Erythroblast (primary cell): Measurements from ENCODE around the gene ZC3H15.
"Not testable (repeated sequence)": the region's sequence is repeated elsewhere in the genome, so short reads cannot be mapped to it uniquely, and the experiment has no call there.

Source experiments
- DNase-seq, 2 experiments: peaks; one replicate each; lab custom pipeline; 2025; lab: John Stamatoyannopoulos, UW
- GATA1 ChIP-seq: IDR thresholded peaks from 2 replicates; pipeline ENCODE4 v1.6.1; 2011; ENCODE audit warnings: low read depth, mild to moderate bottlenecking, control low read depth, low read length, moderate library complexity
- POLR2A ChIP-seq: IDR thresholded peaks from 2 replicates; pipeline ENCODE4 v1.6.1; 2011; ENCODE audit warnings: mild to moderate bottlenecking, low read length

Gene ZC3H15

DNA sequence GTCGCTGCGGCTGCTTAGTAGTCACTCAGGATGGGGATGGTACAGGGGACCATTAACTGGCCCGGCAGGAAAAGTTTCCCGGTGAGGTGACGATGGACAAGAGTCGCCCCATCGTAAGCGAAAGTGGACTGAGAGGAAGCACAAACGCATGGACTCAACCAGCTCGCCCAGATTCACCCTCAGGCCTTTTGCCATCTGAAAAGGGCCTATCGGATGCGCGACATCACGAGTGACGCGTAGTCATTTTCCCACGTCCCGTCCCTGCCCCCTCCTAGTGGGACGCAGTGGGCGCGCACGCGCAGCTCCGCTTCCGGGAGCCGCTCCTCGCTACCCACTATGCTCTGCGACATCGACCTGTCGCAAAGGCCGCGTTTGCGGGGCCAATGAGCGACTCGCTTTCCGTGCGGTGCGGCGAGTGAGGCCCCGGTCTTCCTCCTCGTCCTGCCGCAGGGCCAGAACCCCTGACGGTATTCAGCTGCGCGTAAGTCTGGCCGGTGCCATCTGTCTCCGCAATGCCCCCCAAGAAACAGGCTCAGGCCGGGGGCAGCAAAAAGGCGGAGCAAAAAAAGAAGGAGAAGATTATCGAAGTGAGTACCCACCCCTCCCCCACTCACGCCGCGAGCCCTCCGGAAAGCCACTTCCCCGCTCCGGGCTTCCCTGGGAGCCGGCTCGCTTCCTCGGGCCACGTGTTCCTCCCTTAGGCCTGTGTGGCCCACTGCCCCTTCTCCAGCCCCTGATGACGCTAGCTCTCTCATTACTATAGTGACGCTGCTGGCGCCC, at the start of gene ZC3H15:
Gene ZC3H15, plus strand, starts transcription at position 390 of the 780 bp plus-strand sequence. Its CDS starts 123 bp downstream, at position 513.
- DNase-seq: peak; percentile 98
- TF ChIP-seq POLR2A (peak; percentile 98), GATA1 (no peak)

DNA sequence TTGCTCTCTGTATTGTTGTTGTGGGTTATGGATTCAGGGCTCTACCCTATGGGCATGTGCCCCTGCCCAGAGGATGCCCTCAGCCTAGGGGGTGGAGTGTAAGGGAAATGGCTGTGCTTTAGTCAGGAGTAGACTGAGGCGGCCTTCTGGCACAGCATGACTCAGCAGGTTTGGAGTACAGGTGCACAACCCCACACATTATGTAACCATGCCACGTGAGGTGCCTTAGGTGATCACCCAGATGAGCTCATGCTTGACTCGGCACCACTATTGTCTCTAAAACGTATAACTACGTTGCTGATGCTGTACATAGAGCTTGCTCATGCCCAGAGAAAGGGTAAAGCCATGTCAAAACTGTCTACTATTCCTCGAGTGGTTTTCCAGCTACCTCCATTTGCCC, 48.3 kb upstream of the ZC3H15 start:
- TF ChIP-seq POLR2A: no peak
- no peak for TF ChIP-seq GATA1
- DNase-seq: peak in 1 of 2 experiments; percentile 23

DNA sequence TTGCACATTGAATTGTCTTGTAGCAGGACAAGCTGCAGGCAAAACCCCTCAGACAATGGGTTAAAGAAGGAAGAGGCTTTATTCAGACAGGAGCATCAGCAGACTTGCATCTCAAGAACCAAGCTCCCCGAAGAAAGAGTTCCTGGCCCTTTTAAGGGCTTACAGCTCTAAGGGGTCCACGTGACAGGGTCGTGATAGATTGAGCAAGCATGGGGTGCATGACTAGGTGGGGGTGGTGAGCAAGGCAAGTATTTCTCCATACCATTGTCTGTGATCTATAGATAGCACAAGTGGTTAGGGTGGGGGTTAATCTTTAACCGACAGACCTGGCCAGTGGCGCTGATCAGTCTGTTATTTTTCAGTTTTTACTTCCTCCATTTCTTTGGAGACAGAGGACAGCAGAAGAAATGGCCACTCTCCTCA, 46.4 kb upstream of the ZC3H15 start:
- DNase-seq: peak; percentile 51 to 84

DNA sequence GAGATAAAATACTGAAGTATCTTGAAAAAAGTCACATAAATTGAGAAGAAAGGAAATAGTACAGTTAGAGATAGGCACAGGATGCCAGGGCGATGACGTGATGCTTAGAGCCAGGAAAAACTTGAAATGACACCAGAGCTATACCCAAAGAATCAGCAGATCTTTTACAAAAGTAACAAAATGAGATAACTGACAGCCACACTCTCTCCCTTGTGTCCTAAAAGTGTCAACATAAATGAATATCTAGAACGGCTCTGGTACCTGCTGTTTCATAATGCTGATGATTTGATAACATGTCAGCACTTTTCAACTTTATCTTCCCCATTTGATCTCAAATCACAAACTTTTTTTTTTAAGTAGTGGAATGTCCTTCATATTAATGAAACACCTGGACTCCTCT, 45.6 kb upstream of the ZC3H15 start:
- TF ChIP-seq GATA1 (no peak), POLR2A (no peak)
- DNase-seq: peak in 1 of 2 experiments; percentile 7

DNA sequence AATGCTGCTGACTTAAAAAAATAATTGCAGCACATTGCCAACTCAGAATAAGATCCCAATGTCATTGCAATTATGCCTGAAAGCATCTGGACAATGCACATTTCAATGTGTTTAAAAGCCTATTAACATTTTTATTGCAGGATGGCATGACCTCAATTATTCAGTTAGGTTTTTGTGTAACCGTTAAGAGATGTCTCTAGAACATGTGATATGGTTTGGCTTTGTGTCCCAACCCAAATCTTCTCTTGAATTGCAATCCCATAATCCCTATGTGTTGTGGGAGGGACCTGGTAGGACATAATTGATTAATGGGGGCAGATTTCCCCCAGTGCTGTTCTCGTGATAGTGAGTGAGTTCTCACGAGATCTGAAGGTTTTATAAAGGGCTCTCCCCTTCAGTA, 43.2 kb upstream of the ZC3H15 start:
- no peak for TF ChIP-seq GATA1
- no peak for TF ChIP-seq POLR2A
- no peak for DNase-seq

DNA sequence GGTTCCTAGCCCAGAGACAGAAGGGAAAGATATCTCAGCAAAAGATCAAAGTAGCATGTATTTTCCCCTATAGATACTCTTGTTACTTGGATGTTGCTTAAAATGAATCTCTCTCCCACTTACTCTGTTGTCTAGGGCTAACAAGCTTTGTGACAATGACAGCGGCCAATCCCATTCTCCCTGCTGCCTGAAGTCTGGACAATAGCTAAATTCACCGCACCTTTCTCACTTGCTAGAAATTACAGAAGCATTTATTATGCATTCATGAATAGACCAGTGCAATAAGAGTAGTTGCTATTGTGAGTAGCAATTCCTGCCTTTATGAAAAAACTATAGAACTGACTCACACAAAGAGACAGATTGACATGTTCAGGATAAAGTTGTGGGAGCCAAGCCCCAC, 42.2 kb upstream of the ZC3H15 start:
- no peak for TF ChIP-seq GATA1
- no peak for DNase-seq

DNA sequence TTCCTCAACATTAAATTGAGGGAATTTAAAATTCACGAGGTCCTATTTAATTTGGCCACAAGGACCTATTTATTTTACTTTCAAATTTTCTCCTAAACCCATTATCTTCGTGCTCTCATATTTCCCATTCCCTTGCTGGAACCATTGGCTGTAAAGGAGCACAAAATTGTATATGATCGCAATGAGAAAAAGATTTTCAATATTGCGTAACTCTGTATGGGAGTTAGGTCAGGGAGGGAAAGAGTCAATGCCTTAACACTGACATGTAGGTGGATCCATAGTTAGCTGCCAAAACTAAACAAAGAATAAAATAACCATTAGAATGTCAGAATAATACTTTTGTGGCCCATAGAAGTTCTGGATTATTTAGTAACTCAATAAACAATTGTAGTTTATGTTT, 40.6 kb upstream of the ZC3H15 start:
- no peak for DNase-seq
- no peak for TF ChIP-seq GATA1
- no peak for TF ChIP-seq POLR2A

DNA sequence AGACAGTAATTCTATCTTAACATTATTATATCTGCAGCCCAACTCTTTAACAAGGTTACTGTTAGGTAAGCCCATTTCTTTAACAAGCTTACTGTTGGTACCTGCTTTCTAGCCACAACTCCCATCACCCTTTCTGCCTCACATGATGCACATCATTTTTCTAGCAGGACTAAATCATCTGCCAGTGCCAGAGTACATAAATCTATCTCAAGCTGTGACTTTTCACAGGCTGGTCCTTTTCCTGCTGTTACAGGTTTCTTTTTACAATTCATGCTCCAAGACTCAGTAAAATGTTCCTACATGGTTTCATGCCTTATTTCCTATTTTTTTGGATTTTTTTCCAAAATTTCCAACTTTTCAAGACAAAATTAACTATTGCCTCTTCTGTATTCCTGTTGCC, 30.4 kb upstream of the ZC3H15 start:
- DNase-seq: no peak
- TF ChIP-seq POLR2A: no peak
- no peak for TF ChIP-seq GATA1

DNA sequence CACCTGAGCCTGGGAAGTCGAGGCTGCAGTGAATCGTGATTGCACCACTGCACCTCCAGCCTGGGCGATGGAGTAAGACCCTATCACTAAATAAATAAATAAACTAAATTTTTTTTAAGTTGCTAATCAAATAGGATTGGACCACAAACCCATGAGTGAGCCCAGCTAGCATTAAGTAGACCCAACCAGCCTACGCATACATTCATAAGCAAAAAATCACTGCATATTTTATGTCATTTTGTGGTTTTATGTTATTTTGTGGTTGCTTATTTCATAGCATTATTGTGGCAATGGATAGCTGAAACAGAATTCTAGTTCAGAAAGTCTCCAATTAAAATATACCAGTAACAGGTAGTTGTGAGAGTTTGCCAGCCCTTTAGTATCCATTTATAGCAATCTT, 29.1 kb upstream of the ZC3H15 start:
- no peak for DNase-seq
- TF ChIP-seq POLR2A (no peak), GATA1 (no peak)

DNA sequence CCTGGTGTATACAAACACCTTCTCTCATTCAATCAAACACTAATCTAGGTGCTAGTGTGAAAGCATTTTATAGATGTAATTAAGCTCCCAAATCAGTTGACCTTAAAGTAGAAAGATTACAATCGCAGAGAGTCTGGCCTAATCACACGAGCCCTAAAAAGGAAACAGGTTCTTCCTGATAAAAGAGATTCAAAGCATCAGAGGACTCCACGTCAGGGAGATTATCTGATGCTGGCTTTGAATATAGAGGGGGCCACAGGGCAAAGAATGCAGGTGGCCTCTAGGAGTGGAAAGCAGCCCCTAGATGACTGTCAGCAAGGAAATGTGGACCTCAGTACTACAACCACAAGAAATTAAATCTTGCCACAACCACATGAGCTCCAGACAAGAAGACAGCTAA, 28.2 kb upstream of the ZC3H15 start:
- DNase-seq: no peak
- TF ChIP-seq POLR2A (no peak), GATA1 (no peak)

DNA sequence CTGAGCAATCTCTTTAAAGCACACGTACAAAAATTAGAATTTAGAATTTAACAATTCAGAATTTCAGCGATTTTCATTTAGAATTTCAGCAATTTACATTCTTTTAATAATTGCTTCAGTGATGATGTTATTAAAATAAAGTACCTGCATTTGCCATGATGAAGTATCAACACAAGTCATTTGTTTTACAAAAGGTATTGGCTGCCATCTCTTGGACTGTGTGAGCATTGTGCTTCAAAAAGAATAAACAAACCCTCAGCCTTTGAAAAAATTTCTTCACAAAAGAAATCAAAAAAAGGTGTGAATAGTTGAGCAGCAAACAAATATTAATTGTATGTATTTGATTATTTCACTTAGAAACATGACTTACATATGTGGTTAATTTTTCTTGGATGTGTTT, 27.1 kb upstream of the ZC3H15 start:
- peak; percentile 6 to 10 for DNase-seq
- TF ChIP-seq POLR2A (no peak), GATA1 (no peak)

DNA sequence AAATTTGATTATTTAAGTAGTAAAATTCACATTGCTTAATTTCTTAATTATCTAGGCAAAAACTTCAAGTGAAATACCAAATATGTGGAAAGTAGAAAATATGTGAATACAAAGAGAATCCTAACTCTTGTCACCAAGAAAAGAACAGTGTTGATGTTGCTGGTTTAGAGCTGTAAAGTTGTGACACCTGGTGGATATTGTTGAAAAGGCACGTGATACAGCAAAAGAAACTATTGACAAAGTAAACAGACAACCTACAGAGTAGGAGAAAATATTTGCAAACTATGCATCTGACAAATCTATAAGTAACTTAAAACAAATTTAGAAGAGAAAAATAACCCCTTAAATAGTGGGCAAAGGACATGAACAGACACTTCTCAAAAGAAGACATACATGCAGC, 25.6 kb upstream of the ZC3H15 start:
- peak; percentile 11 to 38 for DNase-seq

DNA sequence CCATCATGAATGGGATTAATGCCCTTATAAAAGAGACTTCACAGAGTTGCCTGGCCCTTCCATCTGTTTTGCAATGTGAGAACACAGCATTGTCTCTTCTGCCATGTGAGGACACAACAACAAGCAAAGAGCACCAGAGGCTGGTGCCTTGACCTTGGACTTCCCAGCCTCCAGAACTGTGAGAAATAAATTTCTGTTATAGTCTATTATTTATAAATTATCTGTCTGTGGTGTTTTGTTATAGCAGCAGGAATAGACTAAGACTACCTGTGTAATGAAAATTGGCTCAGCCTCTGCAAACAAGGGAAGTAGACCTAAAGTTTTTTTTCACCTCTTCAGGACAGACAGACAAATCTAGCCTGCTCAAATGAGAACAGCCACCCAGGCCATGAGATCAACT, 19.3 kb upstream of the ZC3H15 start:
- TF ChIP-seq POLR2A: no peak
- TF ChIP-seq GATA1: no peak
- DNase-seq: no peak

More for the DNA sequence above, 25.6 kb upstream of the ZC3H15 start:
- TF ChIP-seq GATA1 (no peak), POLR2A (no peak)

DNA sequence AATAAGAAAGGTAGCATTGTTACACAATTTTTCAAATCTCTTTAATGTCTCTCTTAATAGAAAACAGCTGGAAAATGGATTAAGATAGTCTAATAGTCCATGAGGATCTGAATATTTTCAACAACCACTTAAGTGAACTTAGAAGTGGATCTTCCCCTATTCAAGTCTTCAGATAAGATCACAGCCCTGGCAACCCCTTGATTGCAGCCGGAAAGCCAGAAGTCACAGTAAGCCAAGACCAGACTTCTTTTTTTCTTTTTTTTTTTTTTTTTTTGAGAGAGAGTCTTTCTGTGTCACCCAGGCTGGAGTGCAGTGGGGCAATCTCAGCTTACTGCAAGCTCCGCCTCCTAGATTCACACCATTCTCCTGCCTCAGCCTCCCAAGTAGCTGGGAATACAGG, 18.6 kb upstream of the ZC3H15 start:
- DNase-seq: no peak
- TF ChIP-seq POLR2A (no peak), GATA1 (no peak)

DNA sequence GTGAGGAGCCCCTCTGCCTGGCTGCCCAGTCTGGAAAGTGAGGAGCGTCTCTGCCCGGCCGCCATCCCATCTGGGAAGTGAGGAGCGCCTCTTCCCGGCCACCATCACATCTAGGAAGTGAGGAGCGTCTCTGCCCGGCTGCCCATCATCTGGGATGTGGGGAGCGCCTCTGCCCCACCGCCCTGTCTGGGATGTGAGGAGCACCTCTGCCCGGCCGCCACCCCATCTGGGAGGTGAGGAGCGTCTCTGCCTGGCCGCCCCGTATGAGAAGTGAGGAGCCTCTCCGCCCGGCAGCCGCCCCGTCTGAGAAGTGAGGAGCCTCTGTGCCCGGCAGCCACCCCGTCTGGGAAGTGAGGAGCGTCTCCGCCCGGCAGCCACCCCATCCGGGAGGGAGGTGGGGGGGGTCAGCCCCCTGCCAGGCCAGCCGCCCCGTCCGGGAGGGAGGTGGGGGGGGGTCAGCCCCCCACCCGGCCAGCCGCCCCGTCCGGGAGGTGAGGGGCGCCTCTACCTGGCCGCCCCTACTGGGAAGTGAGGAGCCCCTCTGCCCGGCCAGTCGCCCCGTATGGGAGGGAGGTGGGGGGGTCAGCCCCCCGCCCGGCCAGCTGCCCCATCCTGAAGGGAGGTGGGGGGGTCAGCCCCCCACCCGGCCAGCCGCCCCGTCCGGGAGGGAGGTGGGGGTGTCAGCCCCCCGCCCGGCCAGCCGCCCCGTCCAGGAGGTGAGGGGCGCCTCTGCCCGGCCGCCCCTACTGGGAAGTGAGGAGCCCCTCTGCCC, 13.2 kb upstream of the ZC3H15 start:
- not testable (repeated sequence) for DNase-seq

DNA sequence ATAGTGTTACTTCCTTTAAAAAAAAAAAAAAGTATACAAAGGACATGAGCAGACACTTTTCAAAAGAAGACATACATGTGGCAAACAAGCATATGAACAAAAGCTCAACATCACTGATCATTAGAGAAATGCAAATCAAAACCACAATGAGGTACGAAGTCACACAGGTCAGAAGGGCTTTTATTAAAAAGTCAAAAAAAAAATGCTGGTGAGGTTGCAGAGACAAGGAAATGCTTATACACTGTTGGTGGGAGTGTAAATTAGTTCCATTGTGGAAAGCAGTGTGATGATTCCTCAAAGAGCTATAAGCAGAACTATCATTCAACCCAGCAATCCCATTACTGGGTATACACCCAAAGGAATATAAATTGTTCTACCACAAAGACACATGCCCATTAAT, 11.8 kb upstream of the ZC3H15 start:
- DNase-seq: not testable (repeated sequence)
